ENCODE results near the gene TECPR2. TPM values are rescaled to one million over a fixed set of nuclear protein-coding genes. Genes with fewer than 3 reads are reported as not detected.

The TECPR2 gene
- total RNA-seq, 1 donor from 2014 or later: 12.0 TPM

GRCh38 chr14:102473559-102473958, 110.8 kb downstream of the TECPR2 start:
- no peak overlapping the region for H3K9ac ChIP-seq (ENCODE audit: low read depth in 1 of 3, low read length in 3 of 3)
- peaks cover 24 to 29% (median 26%) of the 10 kb centered on the region in 3 donors for H3K4me1 ChIP-seq (ENCODE audit: control insufficient read depth in 3 of 3, insufficient read depth in 3 of 3, low read length in 3 of 3)
- no peaks in the 10 kb centered on the region for H3K9me3 ChIP-seq (ENCODE audit: control insufficient read depth in 3 of 3, low read length in 3 of 3)
- no peak overlapping the region for H3K4me3 ChIP-seq (ENCODE audit: low read length in 3 of 3)
- H3K27ac ChIP-seq (ENCODE audit: low read depth, low read length): no peak overlapping the region
- peaks cover 0 to 4% (median 0%) of the 10 kb centered on the region in 3 donors for H3K36me3 ChIP-seq (ENCODE audit: control insufficient read depth in 3 of 3, insufficient read depth in 3 of 3, low read length in 3 of 3)
- no peaks in the 10 kb centered on the region for H3K27me3 ChIP-seq (ENCODE audit: control insufficient read depth in 3 of 3, insufficient read depth in 3 of 3, low read length in 3 of 3)

- Histone ChIP-seq H3K27me3 (ENCODE audit: control insufficient read depth in 3 of 3, insufficient read depth in 3 of 3, low read length in 3 of 3) (no peaks in the 10 kb centered on the region), H3K9ac (ENCODE audit: low read depth in 1 of 3, low read length in 3 of 3) (peak overlapping the region; percentile 34 to 85 (median 63)), H3K4me3 (ENCODE audit: low read length in 3 of 3) (peak overlapping the region; percentile 38 to 77 (median 44)), H3K4me1 (ENCODE audit: control insufficient read depth in 3 of 3, insufficient read depth in 3 of 3, low read length in 3 of 3) (peaks cover 34 to 40% (median 36%) of the 10 kb centered on the region in 3 donors), H3K36me3 (ENCODE audit: control insufficient read depth in 3 of 3, insufficient read depth in 3 of 3, low read length in 3 of 3) (peaks cover 0 to 4% (median 0%) of the 10 kb centered on the region in 3 donors), H3K27ac (ENCODE audit: low read depth, low read length) (peak overlapping the region; percentile 60), H3K9me3 (ENCODE audit: control insufficient read depth in 3 of 3, low read length in 3 of 3) (no peaks in the 10 kb centered on the region)
Observed at GRCh38 chr14:102474934-102475333, 112.2 kb downstream of the TECPR2 start.

GRCh38 chr14:102479107-102479506, 116.4 kb downstream of the TECPR2 start:
- H3K4me1 ChIP-seq (ENCODE audit: control insufficient read depth in 3 of 3, insufficient read depth in 3 of 3, low read length in 3 of 3): peaks cover 22 to 25% (median 24%) of the 10 kb centered on the region in 3 donors
- no peaks in the 10 kb centered on the region for H3K27me3 ChIP-seq (ENCODE audit: control insufficient read depth in 3 of 3, insufficient read depth in 3 of 3, low read length in 3 of 3)
- H3K9ac ChIP-seq (ENCODE audit: low read depth in 1 of 3, low read length in 3 of 3): no peak overlapping the region
- no peaks in the 10 kb centered on the region for H3K9me3 ChIP-seq (ENCODE audit: control insufficient read depth in 3 of 3, low read length in 3 of 3)
- H3K27ac ChIP-seq (ENCODE audit: low read depth, low read length): peak overlapping the region; percentile 15
- H3K36me3 ChIP-seq (ENCODE audit: control insufficient read depth in 3 of 3, insufficient read depth in 3 of 3, low read length in 3 of 3): no peaks in the 10 kb centered on the region
- no peak overlapping the region for H3K4me3 ChIP-seq (ENCODE audit: low read length in 3 of 3)

- Histone ChIP-seq H3K36me3 (ENCODE audit: control insufficient read depth in 3 of 3, insufficient read depth in 3 of 3, low read length in 3 of 3) (no peaks in the 10 kb centered on the region), H3K27me3 (ENCODE audit: control insufficient read depth in 3 of 3, insufficient read depth in 3 of 3, low read length in 3 of 3) (no peaks in the 10 kb centered on the region), H3K4me1 (ENCODE audit: control insufficient read depth in 3 of 3, insufficient read depth in 3 of 3, low read length in 3 of 3) (peaks cover 20 to 24% (median 20%) of the 10 kb centered on the region in 3 donors), H3K9ac (ENCODE audit: low read depth in 1 of 3, low read length in 3 of 3) (peak overlapping the region in 2 of 3 donors; percentile 3 to 54), H3K9me3 (ENCODE audit: control insufficient read depth in 3 of 3, low read length in 3 of 3) (no peaks in the 10 kb centered on the region), H3K27ac (ENCODE audit: low read depth, low read length) (peak overlapping the region; percentile 15), H3K4me3 (ENCODE audit: low read length in 3 of 3) (peak overlapping the region; percentile 11 to 58 (median 54))
Observed at GRCh38 chr14:102479777-102480176, 117.0 kb downstream of the TECPR2 start.

- Histone ChIP-seq H3K4me3 (ENCODE audit: low read length in 3 of 3) (no peak overlapping the region), H3K4me1 (ENCODE audit: control insufficient read depth in 3 of 3, insufficient read depth in 3 of 3, low read length in 3 of 3) (peaks cover 21 to 30% (median 22%) of the 10 kb centered on the region in 3 donors), H3K27me3 (ENCODE audit: control insufficient read depth in 3 of 3, insufficient read depth in 3 of 3, low read length in 3 of 3) (no peaks in the 10 kb centered on the region), H3K9me3 (ENCODE audit: control insufficient read depth in 3 of 3, low read length in 3 of 3) (no peaks in the 10 kb centered on the region), H3K36me3 (ENCODE audit: control insufficient read depth in 3 of 3, insufficient read depth in 3 of 3, low read length in 3 of 3) (no peaks in the 10 kb centered on the region), H3K27ac (ENCODE audit: low read depth, low read length) (no peak overlapping the region), H3K9ac (ENCODE audit: low read depth in 1 of 3, low read length in 3 of 3) (no peak overlapping the region)
Observed at GRCh38 chr14:102481371-102481770, 118.6 kb downstream of the TECPR2 start.

GRCh38 chr14:102481791-102482238, 119.1 kb downstream of the TECPR2 start:
- Histone ChIP-seq H3K27ac (ENCODE audit: low read depth, low read length) (no peak overlapping the region), H3K4me3 (ENCODE audit: low read length in 3 of 3) (no peak overlapping the region), H3K9me3 (ENCODE audit: control insufficient read depth in 3 of 3, low read length in 3 of 3) (no peaks in the 10 kb centered on the region), H3K27me3 (ENCODE audit: control insufficient read depth in 3 of 3, insufficient read depth in 3 of 3, low read length in 3 of 3) (no peaks in the 10 kb centered on the region), H3K4me1 (ENCODE audit: control insufficient read depth in 3 of 3, insufficient read depth in 3 of 3, low read length in 3 of 3) (peaks cover 26 to 32% (median 26%) of the 10 kb centered on the region in 3 donors), H3K36me3 (ENCODE audit: control insufficient read depth in 3 of 3, insufficient read depth in 3 of 3, low read length in 3 of 3) (no peaks in the 10 kb centered on the region), H3K9ac (ENCODE audit: low read depth in 1 of 3, low read length in 3 of 3) (no peak overlapping the region)

GRCh38 chr14:102484316-102484715, 121.6 kb downstream of the TECPR2 start:
- H3K9ac ChIP-seq (ENCODE audit: low read depth in 1 of 3, low read length in 3 of 3): no peak overlapping the region
- no peaks in the 10 kb centered on the region for H3K9me3 ChIP-seq (ENCODE audit: control insufficient read depth in 3 of 3, low read length in 3 of 3)
- no peaks in the 10 kb centered on the region for H3K27me3 ChIP-seq (ENCODE audit: control insufficient read depth in 3 of 3, insufficient read depth in 3 of 3, low read length in 3 of 3)
- H3K36me3 ChIP-seq (ENCODE audit: control insufficient read depth in 3 of 3, insufficient read depth in 3 of 3, low read length in 3 of 3): no peaks in the 10 kb centered on the region
- H3K4me3 ChIP-seq (ENCODE audit: low read length in 3 of 3): no peak overlapping the region
- no peak overlapping the region for H3K27ac ChIP-seq (ENCODE audit: low read depth, low read length)
- peaks cover 23 to 31% (median 24%) of the 10 kb centered on the region in 3 donors for H3K4me1 ChIP-seq (ENCODE audit: control insufficient read depth in 3 of 3, insufficient read depth in 3 of 3, low read length in 3 of 3)

GRCh38 chr14:102485693-102486512, 123.2 kb downstream of the TECPR2 start:
- Histone ChIP-seq H3K4me3 (ENCODE audit: low read length in 3 of 3) (peak overlapping the region in 1 of 3 donors; percentile 2), H3K27ac (ENCODE audit: low read depth, low read length) (no peak overlapping the region), H3K9me3 (ENCODE audit: control insufficient read depth in 3 of 3, low read length in 3 of 3) (no peaks in the 10 kb centered on the region), H3K9ac (ENCODE audit: low read depth in 1 of 3, low read length in 3 of 3) (peak overlapping the region in 2 of 3 donors; percentile 57 to 70), H3K36me3 (ENCODE audit: control insufficient read depth in 3 of 3, insufficient read depth in 3 of 3, low read length in 3 of 3) (no peaks in the 10 kb centered on the region), H3K4me1 (ENCODE audit: control insufficient read depth in 3 of 3, insufficient read depth in 3 of 3, low read length in 3 of 3) (peaks cover 17 to 25% (median 20%) of the 10 kb centered on the region in 3 donors), H3K27me3 (ENCODE audit: control insufficient read depth in 3 of 3, insufficient read depth in 3 of 3, low read length in 3 of 3) (no peaks in the 10 kb centered on the region)

GRCh38 chr14:102486513-102487203, 123.9 kb downstream of the TECPR2 start:
- no peak overlapping the region for H3K27ac ChIP-seq (ENCODE audit: low read depth, low read length)

GRCh38 chr14:102487204-102487577, 124.5 kb downstream of the TECPR2 start:
- peak overlapping the region in 1 of 3 donors; percentile 8 for H3K9ac ChIP-seq (ENCODE audit: low read depth in 1 of 3, low read length in 3 of 3)
- no peaks in the 10 kb centered on the region for H3K36me3 ChIP-seq (ENCODE audit: control insufficient read depth in 3 of 3, insufficient read depth in 3 of 3, low read length in 3 of 3)
- no peak overlapping the region for H3K4me3 ChIP-seq (ENCODE audit: low read length in 3 of 3)
- H3K27ac ChIP-seq (ENCODE audit: low read depth, low read length): no peak overlapping the region
- H3K4me1 ChIP-seq (ENCODE audit: control insufficient read depth in 3 of 3, insufficient read depth in 3 of 3, low read length in 3 of 3): peaks cover 17 to 32% (median 28%) of the 10 kb centered on the region in 3 donors
- no peaks in the 10 kb centered on the region for H3K27me3 ChIP-seq (ENCODE audit: control insufficient read depth in 3 of 3, insufficient read depth in 3 of 3, low read length in 3 of 3)
- H3K9me3 ChIP-seq (ENCODE audit: control insufficient read depth in 3 of 3, low read length in 3 of 3): no peaks in the 10 kb centered on the region

More at GRCh38 chr14:102486513-102487203, 123.9 kb downstream of the TECPR2 start:
- Histone ChIP-seq H3K9me3 (ENCODE audit: control insufficient read depth in 3 of 3, low read length in 3 of 3) (no peaks in the 10 kb centered on the region), H3K36me3 (ENCODE audit: control insufficient read depth in 3 of 3, insufficient read depth in 3 of 3, low read length in 3 of 3) (no peaks in the 10 kb centered on the region), H3K27me3 (ENCODE audit: control insufficient read depth in 3 of 3, insufficient read depth in 3 of 3, low read length in 3 of 3) (no peaks in the 10 kb centered on the region), H3K9ac (ENCODE audit: low read depth in 1 of 3, low read length in 3 of 3) (peak overlapping the region in 1 of 3 donors; percentile 70), H3K4me1 (ENCODE audit: control insufficient read depth in 3 of 3, insufficient read depth in 3 of 3, low read length in 3 of 3) (peaks cover 17 to 29% (median 25%) of the 10 kb centered on the region in 3 donors), H3K4me3 (ENCODE audit: low read length in 3 of 3) (no peak overlapping the region)
